Epithelial cell of proximal tubule (primary cell): Measurements from ENCODE around the gene ADIPOR2. TPM values are rescaled to one million over a fixed set of nuclear protein-coding genes. Genes with fewer than 3 reads are reported as not detected.

ENCODE experiments used
- DNase-seq: peaks from one replicate; pipeline ENCODE4 v3.0.0-alpha.2; 2011; ENCODE audit warnings: low read depth
- H3K4me3 ChIP-seq: 2 replicates; pipeline ENCODE4 v1.5.1; 2011; ENCODE audit warnings: low read depth, mild to moderate bottlenecking, low read length
- CTCF ChIP-seq: conservative IDR thresholded peaks from 2 replicates; pipeline ENCODE4 v1.5.1; 2012; ENCODE audit warnings: low read depth, mild to moderate bottlenecking, low read length
- total RNA-seq: library from RNA; depleted of rRNA; stranded (reverse); fragments of >200 nt; gene quantifications from 2 replicates; pipeline ENCODE4 v1.2.3, GENCODE V29; 2015

Gene ADIPOR2
- total RNA-seq, 1 donor from 2014 or later = 22.8 TPM

GRCh38 chr12:1657688-1658087 is 33.2 kb upstream of the ADIPOR2 start:
- DNase-seq = no peak
- no peak for TF ChIP-seq CTCF
- H3K4me3 ChIP-seq = no peak overlapping the region

GRCh38 chr12:1660304-1661187 is 30.3 kb upstream of the ADIPOR2 start:
- no peak for DNase-seq
- no peak for TF ChIP-seq CTCF
- no peak overlapping the region for H3K4me3 ChIP-seq

- TF ChIP-seq CTCF = no peak
- peak overlapping the region; percentile 52 for H3K4me3 ChIP-seq
- DNase-seq = peak; percentile 19
Measured at GRCh38 chr12:1661553-1662335, 29.1 kb upstream of the ADIPOR2 start.

- no peak for DNase-seq
- peak overlapping the region; percentile 30 for H3K4me3 ChIP-seq
- TF ChIP-seq CTCF = peak; percentile 47
Measured at GRCh38 chr12:1662761-1663439, 28.0 kb upstream of the ADIPOR2 start.

GRCh38 chr12:1663440-1664132 is 27.3 kb upstream of the ADIPOR2 start:
- DNase-seq = no peak
- H3K4me3 ChIP-seq = no peak overlapping the region
- no peak for TF ChIP-seq CTCF

GRCh38 chr12:1665366-1665765 is 25.5 kb upstream of the ADIPOR2 start:
- no peak for DNase-seq
- TF ChIP-seq CTCF = no peak
- no peak overlapping the region for H3K4me3 ChIP-seq
